NCI-H2081 (cell line): Measurements from ENCODE around the gene OR5H14.
"Not testable (repeated sequence)": the region's sequence is repeated elsewhere in the genome, so short reads cannot be mapped to it uniquely, and the experiment has no call there.

ENCODE experiments used
- DNase-seq, 2 experiments: peaks; one replicate each; lab custom pipeline; 2025; lab: John Stamatoyannopoulos, UW

OR5H14 gene

DNA sequence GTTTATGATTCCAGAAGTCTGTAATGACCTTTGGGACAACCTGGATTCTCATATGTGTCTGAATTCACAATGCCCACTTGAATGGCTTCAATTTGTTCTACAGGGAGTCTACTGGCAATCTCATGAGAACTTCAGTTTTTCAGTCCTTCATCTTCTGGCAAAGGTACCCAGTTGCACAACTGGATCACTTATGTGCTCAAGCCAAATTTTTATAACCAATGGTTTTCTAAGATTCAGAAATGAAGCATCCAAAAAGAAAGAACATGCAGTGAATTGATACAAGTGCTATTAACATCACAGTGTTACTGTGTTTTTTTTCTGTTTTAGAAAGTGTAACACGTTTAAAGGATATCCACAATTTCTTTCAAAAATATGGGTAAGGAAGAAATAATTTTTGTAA, at the start of gene OR5H14:
Gene OR5H14 (plus strand): TSS at position 301 of the 400 bp plus-strand sequence. CDS start 1,907 bp downstream, outside the sequence.
- no peak for DNase-seq

GRCh38 chr3:98099848-98100247, 47.4 kb upstream of the OR5H14 start:
- no peak for DNase-seq

GRCh38 chr3:98108162-98108561, 39.1 kb upstream of the OR5H14 start:
- DNase-seq, result no peak

GRCh38 chr3:98109807-98110549, 37.3 kb upstream of the OR5H14 start:
- DNase-seq, result no peak

DNA sequence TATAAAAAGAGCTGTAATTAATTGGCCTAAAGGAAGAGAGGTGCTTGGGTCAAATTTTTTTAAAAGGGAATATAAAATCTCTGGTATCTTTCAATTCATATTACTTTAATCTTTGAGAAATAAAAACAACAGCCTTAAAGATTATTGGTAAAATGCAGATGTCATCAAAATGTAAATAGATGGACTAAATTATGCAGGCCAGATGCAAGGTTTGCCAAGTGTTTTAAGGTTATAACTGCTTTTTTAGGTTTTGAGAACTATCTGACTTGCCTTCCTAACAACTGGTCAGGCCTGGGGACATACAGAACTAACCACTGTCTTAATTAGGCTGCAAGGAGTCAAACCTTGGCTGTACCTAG, 36.8 kb upstream of the OR5H14 start:
- no peak for DNase-seq

GRCh38 chr3:98114264-98114663, 33.0 kb upstream of the OR5H14 start:
- DNase-seq, result no peak

- no peak for DNase-seq
Observed at GRCh38 chr3:98115717-98116116, 31.6 kb upstream of the OR5H14 start.

DNA sequence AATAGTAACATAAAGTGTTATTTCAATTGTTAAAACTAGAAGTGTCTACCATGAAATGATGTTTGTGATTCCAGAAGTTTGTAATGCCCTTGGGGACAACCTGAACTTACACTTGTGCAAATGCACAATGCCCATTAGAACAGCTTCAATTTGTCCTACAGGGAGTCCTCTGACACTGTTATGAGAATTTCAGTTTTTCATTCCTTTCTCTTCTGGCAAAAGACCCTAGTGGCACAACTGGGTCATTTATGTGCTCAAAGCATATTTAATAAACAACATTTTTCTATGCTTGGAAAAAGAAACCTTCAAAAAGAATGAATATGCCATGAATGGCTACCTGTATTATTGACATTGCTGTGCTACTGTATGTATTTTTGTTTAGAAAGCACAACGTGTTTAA, 16.9 kb upstream of the OR5H14 start, which contains the start of gene OR5H1:
Gene OR5H1 (plus strand): TSS at position 301 of the 400 bp plus-strand sequence. CDS start 1,977 bp downstream, outside the sequence.
- DNase-seq, result no peak

DNA sequence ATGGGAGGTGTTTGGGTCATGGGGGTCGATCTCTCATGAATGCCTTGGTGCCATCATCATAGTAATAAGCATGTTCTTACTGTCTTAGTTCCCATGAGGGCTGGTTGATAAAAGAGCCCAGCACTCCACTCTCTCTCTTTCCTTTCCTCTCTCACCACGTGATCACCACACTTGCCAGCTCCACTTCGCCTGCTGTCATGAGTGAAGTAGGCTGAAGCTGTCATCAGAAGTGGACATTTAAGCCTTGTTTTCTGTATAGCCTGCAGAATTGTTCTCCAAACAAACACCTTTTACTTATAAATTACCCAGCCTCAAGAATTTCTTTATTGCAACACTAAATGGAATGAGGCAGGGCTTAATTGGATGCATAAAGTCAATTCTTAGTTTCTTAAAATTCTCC, 10.6 kb upstream of the OR5H14 start:
- no peak for DNase-seq

- DNase-seq, result not testable (repeated sequence)
Observed at GRCh38 chr3:98137826-98138557, 9.3 kb upstream of the OR5H14 start.

DNA sequence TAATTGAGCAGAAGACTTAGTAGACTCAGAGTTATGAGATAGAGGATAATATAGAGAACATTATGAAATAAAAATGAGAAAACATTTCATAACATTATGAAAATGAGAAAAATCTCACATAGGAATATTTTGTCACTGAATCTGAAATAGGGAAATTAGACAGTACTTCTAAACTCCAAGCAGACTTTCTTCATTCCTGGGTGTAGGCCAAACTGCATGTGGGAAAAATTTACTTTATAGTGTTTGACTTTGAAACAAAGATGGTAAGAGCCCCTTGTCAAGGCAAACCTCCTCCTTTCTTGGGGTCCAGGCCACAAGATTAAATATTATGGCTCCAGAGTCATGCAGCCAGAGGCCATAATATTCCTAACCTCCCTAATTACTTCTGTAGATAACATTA, 6.7 kb upstream of the OR5H14 start:
- no peak for DNase-seq

DNA sequence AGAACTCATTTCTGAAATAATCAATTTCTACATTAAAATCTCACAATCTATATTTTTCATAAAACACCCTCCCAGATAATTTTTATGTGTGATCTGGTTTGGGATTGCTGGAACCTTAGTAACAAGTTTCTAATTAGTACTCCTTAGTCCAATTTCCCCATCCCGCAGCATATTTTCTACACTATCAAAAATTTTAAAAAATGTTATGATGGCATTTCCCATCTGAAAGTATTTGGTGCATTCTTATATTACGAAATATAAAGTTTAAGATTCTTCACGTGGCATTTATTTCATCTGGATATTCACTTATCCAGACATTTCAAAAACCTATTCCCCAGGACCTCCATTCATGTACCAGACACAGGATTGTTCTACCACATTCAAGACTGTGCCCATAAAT, 1.5 kb downstream of the OR5H14 start:
- no peak for DNase-seq

- not testable (repeated sequence) for DNase-seq
Observed at GRCh38 chr3:98149456-98149855, 2.2 kb downstream of the OR5H14 start.

GRCh38 chr3:98151241-98151640, 4.0 kb downstream of the OR5H14 start:
- no peak for DNase-seq

DNA sequence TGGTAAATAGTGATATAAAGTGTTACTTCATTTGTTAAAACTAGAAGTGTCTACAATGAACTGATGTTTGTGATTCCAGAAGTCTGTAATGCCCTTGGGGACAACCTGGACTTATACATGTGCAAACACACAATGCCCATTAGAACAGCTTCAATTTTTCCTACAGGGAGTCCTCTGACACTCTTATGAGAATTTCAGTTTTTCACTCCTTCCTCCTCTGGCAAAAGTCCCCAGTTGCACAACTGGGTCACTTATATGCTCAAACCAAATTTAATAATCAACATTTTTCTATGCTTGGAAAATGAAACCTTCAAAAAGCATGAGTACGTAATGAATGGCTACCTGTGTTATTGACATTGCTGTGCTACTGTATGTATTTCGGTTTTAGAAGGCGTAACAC, 19.1 kb downstream of the OR5H14 start, which contains the start of gene OR5H15:
Gene OR5H15 (plus strand): TSS at position 301 of the 400 bp plus-strand sequence. CDS start 2,004 bp downstream, outside the sequence.
- DNase-seq, result no peak

GRCh38 chr3:98171071-98171470, 23.8 kb downstream of the OR5H14 start:
- no peak for DNase-seq

- peak in 1 of 2 experiments; percentile 15 for DNase-seq
Observed at GRCh38 chr3:98172621-98173020, 25.3 kb downstream of the OR5H14 start.

DNA sequence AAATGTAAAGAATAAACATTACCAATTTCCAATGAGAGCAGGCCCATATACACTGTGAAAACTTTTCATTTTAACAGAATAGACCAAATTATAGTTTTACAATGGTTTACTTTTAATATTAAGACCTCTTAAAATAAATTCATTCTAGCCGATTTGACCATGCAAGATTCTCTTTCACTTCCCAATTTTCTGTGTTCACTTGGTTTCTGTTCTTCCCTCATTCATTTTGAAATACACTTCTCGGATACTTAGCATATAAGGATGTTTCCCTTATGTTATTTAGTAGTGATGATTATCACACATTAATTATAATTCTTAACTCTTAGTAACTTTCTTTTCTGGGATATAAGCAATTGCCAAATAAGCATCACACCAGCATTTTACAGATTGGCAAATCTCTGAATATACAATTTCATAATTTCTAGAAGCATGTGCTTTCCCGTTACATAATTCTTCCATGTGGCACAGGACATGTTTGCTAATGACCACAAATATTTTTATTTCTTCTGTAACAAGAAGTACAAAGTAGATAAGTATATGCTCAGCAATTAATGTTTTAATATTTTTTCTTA, 33.1 kb downstream of the OR5H14 start:
- no peak for DNase-seq

GRCh38 chr3:98182196-98182595, 34.9 kb downstream of the OR5H14 start:
- DNase-seq, result no peak

DNA sequence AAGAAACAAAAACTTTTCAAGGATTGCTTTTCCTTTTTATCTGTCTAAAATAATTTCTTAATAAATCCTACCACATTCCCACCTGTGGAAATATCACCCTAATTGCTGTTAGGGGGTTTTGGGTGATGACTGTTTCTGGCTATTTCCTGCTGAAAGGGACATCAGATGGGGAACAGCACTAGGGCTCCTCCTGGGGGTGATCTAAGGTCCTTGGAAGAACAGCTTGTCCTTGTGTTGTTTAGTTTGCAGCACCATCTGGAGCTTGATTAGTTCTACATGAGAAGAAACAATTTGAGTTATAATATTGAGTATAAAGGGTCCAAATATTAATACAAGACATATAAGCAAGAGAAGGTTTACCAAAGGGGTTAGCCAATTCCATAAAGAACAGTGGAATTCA, 37.9 kb downstream of the OR5H14 start:
- DNase-seq, result no peak

DNA sequence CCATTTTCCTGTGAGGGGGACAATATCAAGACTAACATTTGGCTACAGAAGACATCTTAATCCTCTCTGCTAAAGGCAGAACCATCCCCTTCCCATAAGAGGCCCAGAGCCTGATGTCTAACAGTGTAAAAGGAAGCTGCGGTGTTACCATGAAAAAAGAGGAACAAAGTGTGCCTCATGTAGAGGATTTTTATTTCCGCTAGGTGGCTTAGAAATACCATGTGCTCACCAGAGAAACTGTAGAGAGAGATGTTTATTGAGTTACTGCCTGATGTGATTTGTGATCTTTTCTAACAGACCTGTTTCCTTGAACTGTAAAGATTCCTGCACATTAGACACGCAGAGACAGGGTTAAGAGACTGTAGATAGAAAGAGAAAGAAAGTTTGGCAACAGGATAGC, 41.3 kb downstream of the OR5H14 start:
- DNase-seq, result peak in 1 of 2 experiments; percentile 3

- not testable (repeated sequence) for DNase-seq
Observed at GRCh38 chr3:98190911-98191310, 43.6 kb downstream of the OR5H14 start.

- not testable (repeated sequence) for DNase-seq
Observed at GRCh38 chr3:98196293-98196692, 49.0 kb downstream of the OR5H14 start.
